ENCODE data around the gene EXOC6B.

DNA sequence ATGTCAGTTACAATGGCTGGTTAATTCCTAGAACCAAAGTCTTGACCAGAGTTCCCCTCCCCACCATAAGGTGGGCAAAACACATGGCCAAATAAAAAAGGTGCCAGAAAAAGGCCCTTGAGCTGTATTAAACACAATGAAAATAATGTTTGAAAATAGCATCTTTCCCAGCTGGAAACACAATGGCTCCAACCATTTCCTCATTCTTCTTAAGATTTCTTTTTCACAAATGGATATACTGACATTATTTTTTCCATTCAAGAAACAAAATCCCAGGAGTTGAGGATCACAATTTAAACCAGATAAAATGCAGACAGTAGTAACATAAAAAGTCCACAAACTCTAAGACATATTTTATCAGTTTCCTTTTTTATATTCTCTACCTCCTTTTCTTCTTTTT, 143.8 kb downstream of the EXOC6B start:
- no peak for TF ChIP-seq ZNF609 (CRISPR knock-in tag; IDR thresholded peaks at IDR 0.05; ENCODE audit: borderline replicate concordance)
- TF ChIP-seq CTCF (IDR thresholded peaks at IDR 0.05 in 2 of 3, conservative IDR thresholded peaks at IDR 0.05 in 1 of 3; ENCODE audit: insufficient read depth in 2 of 3, low read depth in 1 of 3, low read length in 3 of 3) = no peak
- TF ChIP-seq SPI1 (IDR thresholded peaks at IDR 0.05; ENCODE audit: borderline replicate concordance, low read depth, low read length) = no peak
- no peak for TF ChIP-seq FOXM1 (IDR thresholded peaks at IDR 0.05; ENCODE audit: low read depth)
- no peak for TF ChIP-seq FOXM1 (CRISPR knock-in tag; IDR thresholded peaks at IDR 0.05; ENCODE audit: low read depth)
- TF ChIP-seq EZH2 (IDR thresholded peaks at IDR 0.05; ENCODE audit: borderline replicate concordance, low read depth, low read length) = no peak
- no peak for TF ChIP-seq ZNF76 (CRISPR knock-in tag; IDR thresholded peaks at IDR 0.05; ENCODE audit: borderline replicate concordance)
- no peak for TF ChIP-seq DNMT1 (IDR thresholded peaks at IDR 0.05)
- TF ChIP-seq CHD2 (IDR thresholded peaks at IDR 0.05; ENCODE audit: low read depth, low read length) = no peak
- TF ChIP-seq CEBPZ (IDR thresholded peaks at IDR 0.05; ENCODE audit: borderline replicate concordance, low read depth, low read length) = no peak
- TF ChIP-seq MAZ (CRISPR knock-in tag; conservative IDR thresholded peaks at IDR 0.05 in 1 of 2, IDR thresholded peaks at IDR 0.05 in 1 of 2) = no peak
- TF ChIP-seq, protein P1, sequence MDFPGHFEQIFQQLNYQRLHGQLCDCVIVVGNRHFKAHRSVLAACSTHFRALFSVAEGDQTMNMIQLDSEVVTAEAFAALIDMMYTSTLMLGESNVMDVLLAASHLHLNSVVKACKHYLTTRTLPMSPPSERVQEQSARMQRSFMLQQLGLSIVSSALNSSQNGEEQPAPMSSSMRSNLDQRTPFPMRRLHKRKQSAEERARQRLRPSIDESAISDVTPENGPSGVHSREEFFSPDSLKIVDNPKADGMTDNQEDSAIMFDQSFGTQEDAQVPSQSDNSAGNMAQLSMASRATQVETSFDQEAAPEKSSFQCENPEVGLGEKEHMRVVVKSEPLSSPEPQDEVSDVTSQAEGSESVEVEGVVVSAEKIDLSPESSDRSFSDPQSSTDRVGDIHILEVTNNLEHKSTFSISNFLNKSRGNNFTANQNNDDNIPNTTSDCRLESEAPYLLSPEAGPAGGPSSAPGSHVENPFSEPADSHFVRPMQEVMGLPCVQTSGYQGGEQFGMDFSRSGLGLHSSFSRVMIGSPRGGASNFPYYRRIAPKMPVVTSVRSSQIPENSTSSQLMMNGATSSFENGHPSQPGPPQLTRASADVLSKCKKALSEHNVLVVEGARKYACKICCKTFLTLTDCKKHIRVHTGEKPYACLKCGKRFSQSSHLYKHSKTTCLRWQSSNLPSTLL (IDR thresholded peaks at IDR 0.05) = no peak
- TF ChIP-seq RBM14 (IDR thresholded peaks at IDR 0.05; ENCODE audit: borderline replicate concordance, insufficient read depth, low read depth, low read length) = no peak

Measured in K562 (cell line).